CD1c-positive myeloid dendritic cell (primary cell): Measurements from ENCODE around the gene CBS.
"Not testable (repeated sequence)": the region's sequence is repeated elsewhere in the genome, so short reads cannot be mapped to it uniquely, and the experiment has no call there.

Experiments used
- DNase-seq: peaks from one replicate; pipeline ENCODE4 v3.0.0-alpha.2; 2016; ENCODE audit errors: extremely low spot score

The CBS gene

DNA sequence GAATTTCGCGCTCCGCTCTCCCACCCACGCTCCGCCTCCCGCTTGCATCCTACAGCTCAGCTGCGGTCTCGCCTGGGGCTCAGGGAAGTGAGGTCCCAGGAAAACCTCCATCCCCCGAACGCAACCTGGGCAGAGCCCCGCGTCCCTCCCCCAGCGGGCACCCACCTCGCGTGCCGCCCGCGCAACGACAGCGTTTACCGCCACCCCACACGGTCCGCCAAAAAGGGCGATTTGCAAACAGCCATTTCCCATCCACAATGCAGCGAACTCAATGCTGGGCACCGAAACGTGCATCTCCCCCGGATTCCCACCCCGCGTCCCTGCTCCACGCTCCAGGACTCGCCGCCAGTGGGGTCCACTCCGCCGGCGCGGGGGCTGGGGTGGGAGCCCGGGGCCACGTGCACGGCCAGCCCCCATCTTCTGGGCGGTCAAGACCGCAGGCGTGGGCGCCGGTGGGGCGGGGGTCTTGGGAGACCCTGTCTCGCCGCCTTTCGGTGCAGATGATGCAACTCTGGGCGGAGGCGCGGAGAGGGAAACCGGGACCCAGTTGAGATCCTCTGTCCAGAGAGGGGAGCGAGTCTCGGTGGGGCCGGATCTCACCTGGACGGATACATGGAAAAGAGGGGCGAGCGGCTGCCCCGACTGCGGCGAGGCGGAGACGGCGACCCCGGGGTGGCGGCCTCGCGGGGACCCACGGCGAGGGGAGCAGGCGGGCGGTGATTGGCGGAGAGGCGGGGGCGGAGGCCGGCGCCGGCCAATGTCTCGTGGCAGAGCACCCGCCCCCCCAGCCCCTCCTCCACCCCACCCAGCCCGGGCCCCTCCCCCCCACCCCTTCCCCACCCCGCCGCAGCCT lies at the start of gene CBS:
Gene CBS, minus strand, starts transcription at position 666 of the 853 bp plus-strand sequence. CDS start 3,642 bp downstream, outside the sequence.
- not testable (repeated sequence) for DNase-seq

DNA sequence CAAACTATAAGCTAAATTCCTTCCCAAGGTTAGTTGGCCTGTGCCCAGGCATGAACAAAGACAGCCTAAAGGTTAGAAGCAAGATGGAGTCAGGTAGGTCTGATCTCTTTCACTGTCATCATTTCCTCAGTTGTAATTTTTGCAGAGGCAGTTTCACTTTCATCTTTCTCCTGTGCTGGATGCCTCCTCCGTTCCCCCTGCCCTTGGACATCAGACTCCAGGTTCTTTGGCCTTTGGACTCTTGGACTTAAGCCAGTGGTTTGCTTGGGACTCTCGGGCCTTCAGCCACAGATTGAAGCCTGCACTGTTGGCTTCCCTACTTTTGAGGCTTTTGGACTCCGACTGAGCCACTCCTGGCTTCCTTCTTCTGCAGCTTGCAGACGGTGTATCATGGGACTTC lies 40.3 kb upstream of the CBS start:
- not testable (repeated sequence) for DNase-seq

DNA sequence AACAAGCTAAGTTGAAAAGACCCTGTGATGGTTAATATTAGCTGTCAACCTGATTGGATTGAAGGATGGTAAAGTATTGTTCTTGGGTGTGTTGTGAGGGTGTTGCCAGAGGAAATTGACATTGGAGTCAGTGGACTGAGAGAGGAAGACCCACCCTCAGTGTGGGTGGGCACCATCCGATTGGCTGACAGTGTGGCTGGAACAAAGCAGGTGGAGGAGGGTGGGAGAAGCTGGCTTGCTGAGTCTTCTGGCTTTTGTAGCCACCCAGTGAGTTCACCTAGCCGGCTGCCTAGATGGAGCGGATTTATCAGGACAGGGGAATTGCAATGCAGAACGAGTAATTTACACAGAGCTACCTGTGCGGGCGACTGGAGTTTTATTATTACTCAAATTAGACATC lies 38.8 kb upstream of the CBS start:
- not testable (repeated sequence) for DNase-seq

DNA sequence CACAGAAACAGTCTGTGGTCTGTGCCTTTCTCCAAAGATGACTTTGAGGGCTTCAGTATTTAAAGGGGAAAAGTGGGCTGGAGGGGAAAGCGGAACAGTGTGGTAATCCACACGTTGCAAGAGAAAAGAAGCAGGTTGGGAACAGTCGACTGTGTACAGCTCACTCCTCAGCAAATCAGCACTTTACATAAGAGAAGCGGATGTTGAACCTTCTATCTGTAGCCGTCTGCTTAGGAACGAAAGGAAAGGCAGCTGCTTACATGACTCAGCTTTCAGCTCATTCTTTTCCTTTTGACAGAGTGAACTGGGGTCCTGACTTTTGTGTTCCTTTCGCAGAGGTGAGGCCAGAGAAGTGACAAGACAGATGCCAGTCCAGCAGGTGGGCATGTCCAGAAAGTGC lies 33.4 kb upstream of the CBS start:
- not testable (repeated sequence) for DNase-seq

DNA sequence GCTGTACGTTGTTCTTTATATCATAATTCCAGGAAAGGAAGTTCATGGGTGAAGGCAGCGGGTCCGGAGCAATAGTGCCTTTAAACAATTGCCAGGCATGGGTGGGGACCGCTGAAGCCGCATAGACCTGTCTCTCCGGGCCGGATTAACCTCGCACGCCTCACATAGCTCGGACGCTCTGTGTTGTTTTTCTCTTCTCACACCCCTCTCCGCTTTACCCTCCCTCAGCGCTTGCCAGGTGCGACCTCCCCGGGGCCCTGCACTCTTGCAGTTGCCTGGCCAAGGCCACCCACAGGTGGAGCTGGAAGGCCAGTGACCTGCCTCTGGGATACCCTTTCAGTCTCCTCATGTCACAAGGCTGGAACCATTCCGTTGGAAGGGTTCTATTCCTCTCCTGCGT lies 32.5 kb upstream of the CBS start:
- DNase-seq: not testable (repeated sequence)

DNA sequence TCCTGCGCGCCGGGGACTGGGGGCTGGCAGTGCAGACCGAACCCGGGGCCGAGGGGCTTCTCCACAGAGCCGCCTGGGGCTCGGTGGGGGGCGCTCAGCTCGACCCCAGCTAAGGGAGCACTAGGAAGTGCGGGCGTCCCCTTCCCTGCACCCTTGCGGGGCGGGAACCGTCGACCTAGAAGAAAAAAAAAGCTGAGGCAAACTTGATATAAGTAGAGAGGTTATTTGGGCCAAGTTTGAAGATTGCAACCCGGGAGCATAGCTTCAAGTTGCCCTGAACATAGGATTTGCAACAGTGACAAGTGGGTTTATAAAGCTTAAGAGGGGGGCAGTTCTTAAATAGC lies 32.1 kb upstream of the CBS start:
- not testable (repeated sequence) for DNase-seq

DNA sequence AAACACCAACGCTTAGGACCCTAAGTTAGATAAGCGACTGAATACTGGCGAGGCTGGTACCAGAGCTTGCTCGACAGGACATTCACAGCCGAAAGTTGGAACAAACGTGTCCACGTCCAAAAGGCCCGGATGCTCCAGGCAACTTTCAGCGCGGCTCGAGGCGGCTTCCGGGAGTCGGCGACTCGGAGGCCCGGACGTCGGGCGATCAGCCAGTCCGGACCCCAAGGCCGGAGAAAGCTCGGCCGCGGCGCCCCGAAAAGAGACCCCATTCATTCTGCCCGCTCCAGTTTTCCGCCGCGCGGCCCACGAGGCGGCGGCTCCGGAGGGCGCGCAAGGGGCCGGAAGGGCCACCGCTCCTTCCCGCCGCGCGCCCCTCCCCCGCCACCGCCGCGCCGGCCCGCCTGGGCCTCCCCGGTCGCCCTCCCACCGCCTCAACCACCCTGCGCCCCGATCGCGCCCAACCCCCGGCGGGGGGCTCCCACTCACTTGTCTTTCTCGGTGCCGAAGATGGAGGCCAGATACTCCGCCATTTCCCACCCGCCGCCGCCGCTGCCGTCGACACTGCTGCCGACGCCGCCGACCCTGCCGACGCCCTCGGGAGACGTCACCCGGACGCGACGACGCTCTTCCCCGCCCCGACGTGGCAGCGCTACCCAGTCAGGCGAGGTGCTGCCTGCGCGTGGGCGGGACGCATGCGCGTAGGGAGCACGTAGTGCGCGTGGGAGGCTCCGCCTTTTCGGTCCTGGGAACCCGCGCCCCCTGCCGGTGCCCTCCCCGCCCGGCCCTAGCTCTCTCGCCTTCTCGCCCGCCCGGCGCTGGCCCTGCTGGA lies 31.5 kb upstream of the CBS start, which contains the start of gene U2AF1:
Gene U2AF1, minus strand, starts transcription at position 606 of the 829 bp plus-strand sequence. Its CDS starts 76 bp downstream, at position 530.
- DNase-seq: not testable (repeated sequence)

DNA sequence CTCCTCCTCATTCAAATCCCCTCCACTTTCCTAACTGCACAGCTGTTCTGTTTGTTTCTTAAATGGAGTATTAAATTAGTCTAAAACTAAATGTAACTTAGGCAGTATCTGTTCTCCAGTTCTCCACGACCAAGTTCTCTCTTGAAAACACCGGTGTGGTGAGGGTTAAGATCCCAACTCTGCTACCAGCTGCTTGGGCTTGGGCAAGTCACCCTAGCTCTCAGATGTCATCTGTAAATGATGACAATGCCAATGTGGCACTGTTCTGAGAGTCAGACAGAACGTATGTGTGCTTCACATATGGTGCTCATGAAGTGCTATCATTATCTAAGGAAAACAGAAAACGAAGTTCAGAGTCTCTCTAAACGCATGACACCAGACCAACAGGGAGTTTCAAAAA lies 29.0 kb upstream of the CBS start:
- not testable (repeated sequence) for DNase-seq

DNA sequence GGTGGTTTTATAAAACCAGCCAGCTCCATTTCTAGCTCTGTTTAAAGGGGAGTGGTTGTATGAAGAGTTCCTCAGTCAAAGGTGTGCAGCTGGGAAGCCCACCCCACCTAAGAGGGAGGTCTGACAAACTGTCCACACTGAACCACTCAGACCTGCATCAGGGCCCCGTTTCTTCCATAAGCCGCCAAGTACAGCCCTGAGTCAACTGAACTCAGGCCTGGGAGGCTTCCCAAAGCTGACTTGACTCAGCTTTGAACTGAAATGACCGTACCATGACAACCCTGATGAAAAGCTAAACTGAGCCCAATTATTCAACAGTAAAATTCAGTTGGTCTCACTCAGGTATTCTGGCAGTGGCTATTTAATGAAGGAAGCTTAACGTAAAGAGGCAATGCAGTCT lies 26.6 kb upstream of the CBS start:
- not testable (repeated sequence) for DNase-seq

DNA sequence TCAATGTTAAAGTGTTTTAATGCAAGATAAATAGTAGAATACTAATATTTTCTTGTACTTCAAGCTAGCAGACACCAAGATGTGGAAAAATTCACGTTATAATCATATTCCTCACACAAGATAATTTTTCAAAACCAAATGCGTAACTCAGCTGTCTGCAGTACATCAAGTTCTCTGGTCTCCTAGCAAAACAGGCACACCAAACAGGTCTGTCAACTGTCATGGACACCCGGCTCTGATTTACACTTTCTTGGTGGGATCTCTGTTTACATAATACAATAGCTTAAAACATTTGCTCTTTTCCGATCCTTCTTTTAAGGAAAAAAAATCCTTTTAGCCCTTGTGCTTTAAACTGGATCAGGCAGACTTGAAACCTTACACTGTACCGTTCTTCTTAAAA lies 26.0 kb upstream of the CBS start:
- DNase-seq: not testable (repeated sequence)

DNA sequence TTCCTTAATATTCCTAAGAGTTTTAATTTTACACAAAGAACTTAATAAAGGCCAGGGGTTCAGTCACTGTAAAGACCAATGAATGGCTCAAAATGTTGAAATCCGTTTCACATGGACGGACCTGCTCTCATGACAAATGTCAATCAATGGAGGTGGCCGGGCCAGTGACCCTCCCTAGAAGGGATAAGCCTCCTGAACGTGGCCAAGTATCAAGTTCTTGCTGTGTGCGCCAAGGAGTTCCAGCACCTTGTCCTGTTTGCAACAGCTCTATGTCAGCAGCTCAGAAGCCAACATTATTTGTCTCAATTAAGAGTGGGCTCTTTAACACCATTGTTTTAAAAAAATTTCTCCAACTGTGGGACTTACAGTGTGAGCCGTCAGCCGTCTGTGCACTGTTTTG lies 25.4 kb upstream of the CBS start:
- DNase-seq: not testable (repeated sequence)

DNA sequence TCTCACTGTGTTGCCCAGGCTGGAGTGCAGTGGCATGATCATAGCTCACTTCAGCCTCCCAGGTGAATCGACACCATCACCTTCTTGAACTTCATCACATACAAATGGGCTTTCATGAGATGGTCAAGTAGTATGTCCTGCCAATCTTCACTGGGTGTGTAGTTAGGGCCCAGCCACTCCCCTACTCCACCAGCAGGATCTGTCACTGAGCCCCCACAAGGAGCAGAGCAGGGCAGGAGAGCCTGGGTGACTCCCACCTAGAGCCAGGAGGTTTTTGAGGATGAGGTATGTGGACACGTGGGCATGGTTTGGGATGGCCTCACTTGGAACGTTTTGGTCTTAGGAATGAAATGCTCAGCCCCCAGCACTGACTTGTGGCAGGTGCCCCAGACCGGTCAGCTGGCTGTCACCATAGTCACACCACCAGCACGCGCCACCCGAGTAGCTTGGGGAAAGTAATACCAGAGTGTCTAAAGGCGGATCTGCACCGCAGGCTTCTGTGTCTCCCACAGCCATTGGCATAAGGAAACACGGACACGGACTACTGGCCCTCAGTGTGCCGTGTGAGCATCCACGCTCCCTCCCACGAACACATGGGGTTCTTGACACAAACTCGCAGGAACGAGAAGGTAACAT lies 16.5 kb upstream of the CBS start:
- DNase-seq: not testable (repeated sequence)

DNA sequence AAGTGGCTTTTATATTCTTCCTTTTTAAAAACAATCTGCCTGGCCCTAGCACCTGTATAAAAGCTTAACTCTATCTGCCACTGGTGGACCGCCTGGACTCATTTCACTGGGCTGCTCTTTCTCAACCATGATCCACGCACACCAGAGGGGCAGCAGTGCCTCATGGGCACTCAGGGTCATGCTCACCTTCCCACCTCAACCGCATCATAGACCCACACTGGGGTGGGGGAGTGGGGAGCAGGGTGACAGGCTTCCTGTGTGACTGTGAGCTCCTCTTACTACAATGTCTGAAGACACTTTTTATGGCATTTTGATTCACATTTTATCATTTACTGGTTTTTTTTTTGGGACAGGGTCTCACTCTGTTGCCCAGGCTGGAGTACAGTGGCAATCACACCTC lies 15.3 kb upstream of the CBS start:
- DNase-seq: not testable (repeated sequence)

DNA sequence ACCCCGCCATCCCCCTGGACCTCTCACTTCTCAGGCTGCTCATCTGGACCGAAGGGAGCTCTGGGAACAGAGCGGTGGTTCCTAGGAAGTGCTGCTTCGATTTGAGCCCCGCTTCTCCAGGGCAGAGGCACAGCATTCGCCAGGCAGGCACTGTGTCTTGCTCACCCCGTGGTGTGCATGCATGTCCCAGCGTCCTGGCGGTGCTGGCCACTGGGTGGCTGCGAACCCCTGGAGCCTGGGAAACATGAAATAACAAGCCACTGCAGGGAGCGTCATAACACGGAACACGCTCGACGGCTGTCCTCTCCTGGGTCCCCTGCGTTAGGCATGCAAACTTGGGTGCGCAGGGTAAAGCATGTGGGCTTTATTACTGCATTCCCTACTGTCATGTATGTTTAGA lies 13.8 kb upstream of the CBS start:
- DNase-seq: not testable (repeated sequence)

DNA sequence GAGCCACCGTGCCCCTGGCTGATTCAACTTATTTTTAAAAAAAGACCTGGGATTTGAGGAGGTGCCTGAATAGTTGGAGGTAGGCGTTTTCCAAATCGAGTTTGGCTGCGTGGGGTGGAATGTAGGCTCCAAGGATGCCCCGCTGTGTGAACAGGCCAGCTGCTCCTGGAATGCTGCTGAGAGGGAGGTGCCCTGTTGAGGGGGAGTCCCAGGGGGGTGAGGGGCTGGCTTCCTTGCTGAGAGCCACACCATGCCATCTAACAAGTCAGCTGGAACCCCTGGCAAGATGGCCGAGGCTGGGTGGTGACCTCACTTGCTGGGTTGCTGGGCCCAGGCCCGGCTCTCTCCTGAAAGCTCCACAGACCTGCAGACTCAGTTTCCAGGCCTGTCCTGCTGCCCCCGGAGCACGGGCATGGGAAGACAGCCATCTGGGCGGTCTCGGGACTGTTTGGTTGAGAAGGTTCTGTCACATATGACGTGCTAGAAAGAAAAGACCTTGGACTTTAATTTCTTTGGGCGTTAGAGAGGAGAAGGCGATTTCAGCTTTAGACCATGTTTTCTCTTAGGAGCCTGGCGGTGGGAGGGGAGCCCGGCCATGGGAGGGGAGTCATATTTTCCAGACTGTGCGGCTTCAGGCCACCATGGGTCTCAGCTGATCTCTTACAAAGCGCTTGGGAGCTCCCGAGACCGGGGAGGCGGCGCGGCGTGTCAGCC lies 7.1 kb upstream of the CBS start:
- DNase-seq: not testable (repeated sequence)

DNA sequence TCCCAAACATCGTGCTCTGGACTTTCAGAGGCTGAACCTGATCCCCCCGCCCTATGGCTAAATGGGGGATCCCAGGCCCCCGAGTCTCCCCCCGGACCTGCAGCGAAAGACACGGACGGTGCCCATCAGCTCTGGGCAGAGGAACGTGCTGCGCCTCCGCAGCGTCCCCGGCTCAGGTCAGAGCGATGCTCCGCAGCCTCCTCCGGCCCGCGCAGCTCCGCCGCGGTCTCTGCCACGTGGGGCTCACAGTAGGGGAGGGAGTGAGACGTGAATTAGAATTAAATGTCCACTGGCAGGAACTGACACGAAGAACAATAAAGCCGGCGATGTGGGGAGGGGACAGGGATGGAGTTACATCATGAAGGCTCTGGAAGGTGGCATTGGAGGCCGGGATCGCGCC lies 1.0 kb upstream of the CBS start:
- DNase-seq: not testable (repeated sequence)

DNA sequence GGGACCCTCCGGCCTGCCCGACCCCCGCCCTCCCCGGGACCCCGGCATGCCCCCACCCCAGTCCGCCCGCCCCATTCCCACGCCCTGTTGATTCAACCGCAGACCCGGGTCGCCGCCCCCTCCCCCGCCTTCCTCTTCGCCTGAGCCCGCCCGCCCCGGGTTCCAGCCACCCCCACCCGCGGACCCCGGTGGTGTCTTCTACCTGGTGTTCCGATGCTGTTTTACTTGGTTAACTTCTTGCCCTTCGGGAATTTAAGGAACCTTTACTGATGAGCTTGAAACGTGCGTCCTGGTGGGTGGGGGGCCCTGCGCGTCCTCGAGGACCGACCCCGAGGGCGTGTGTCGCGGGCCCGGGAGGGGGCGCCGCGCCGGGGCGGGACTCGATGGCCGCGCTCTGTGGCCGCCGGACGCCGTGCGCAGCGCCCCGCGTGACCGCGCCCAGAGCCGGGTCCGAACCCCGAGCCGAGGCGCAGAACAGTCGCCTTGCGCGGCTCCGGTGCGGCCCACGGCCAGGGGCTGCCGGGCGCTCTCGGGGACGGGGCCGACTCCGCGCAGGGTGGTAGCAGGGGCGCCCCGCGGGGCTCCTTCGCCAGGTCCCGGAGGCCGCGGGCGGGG lies 495 bp upstream of the CBS start:
- not testable (repeated sequence) for DNase-seq

DNA sequence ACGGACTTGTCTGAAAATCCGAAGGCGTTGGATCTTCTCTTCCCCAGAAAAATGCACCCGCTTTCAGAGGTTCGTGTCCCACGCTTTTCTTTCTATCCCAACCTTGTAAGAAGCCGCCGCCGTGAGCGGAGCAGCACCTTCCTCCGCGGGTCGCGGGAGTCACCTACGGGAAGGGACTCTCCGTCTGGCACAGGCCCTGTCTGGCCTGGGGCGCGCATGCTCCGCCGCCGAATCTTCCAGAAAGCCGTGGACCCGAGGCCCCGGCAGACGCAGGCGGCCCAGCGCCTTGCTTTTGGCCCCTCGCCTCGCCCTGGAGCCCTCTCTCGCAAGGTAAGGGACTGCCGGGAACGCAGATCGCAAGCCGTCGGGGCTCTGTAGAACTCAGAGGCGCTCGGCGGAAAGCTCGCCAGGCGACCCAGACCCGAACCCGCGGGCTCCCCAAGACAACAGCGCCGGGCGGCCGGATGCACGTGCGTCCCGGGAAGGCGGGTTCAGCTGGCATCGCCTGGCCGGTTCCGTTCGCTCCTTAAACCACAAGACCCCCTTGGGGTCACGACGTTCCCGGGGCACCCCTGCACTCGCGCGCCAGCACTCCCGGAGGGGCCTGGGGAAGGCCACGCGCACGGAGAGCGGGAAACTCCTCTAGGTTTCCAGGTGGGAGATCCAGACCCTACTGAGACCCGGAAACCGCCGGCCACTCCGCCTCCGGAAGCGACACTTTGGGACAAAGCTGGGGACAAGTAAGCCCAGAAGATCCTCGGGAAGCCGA lies 1.1 kb downstream of the CBS start:
- DNase-seq: not testable (repeated sequence)

DNA sequence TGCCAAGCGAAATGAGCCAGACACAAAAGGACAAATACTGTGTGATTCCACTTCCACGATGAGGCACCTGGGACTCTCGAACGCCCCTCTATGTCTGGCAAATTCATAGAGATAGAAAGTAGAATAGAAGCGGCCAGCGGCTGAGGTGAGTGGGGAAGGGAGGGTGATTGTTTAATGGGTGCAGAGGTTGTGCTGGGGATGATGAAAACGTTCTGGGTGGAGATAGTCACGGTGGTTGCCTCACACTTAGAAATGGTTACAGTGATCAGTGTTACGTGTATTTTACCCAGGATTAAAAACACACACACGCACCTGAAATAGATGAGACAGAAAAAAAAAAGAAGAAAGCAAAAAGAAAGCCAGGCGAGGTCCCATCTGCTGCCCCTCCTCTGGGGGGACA lies 2.9 kb downstream of the CBS start:
- not testable (repeated sequence) for DNase-seq

DNA sequence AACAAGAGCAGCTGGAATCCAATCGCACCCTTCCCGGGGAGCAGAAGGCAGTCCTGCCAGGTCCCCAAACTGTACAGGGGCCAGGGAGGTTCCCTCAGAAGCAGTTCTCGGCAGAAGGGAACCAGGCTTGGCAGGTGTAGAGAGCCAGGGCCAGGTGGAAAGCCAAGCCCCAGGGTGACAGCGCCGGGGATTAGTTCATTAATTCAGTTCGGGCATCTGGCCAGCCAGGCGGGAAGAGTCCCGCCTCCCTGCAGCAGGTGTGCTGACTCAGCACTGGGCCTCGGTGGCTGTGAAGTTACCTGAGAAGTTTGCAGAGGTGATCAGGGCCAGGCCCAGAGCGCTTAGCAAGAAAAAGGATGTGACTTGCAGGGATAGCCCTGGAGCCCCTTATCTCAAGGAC lies 6.0 kb downstream of the CBS start:
- DNase-seq: not testable (repeated sequence)
